ENCODE measurements around the gene KIF4A. TPM values are rescaled to one million over a fixed set of nuclear protein-coding genes. Genes with fewer than 3 reads are reported as not detected.

KIF4A gene
- total RNA-seq, 2 donors from 2014 or later: 27.6 to 40.6 TPM

DNA sequence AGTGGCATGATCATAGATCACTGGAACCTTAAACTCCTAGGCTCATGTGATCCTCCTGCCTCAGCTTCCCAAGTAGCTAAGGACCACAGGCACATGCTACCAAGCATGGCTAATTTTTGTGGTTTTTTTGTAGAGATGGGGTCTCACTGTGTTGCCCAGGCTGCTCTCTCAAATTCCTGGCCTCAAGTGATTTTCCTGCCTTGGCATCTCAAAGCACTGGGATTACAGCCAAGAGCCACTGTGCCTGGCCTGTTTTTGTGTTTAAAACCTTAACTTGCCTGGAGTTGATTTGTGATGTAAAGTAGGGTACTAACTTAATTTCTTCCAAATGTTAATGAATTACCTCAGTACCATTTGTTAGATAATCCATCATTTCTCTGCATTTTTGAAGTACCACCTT lies 177.1 kb downstream of the KIF4A start:
- no peak overlapping the region for H3K27ac Mint-ChIP-seq
- peaks cover 31% of the 10 kb centered on the region for H3K36me3 Mint-ChIP-seq (ENCODE audit: low read depth)
- no peaks in the 10 kb centered on the region for H3K27me3 ChIP-seq (ENCODE audit: control insufficient read depth, insufficient read depth, low read length, poor library complexity, severe bottlenecking)
- no peaks in the 10 kb centered on the region for H3K4me1 Mint-ChIP-seq
- TF ChIP-seq CTCF (conservative IDR thresholded peaks at IDR 0.05): no peak
- H3K27ac ChIP-seq (ENCODE audit: low read depth, low read length): no peak overlapping the region
- no peak overlapping the region for H3K9ac ChIP-seq (ENCODE audit: extremely low read depth, low read length, poor library complexity, severe bottlenecking)
- H3K4me3 ChIP-seq (ENCODE audit: low read length): no peak overlapping the region
- H3K4me3 Mint-ChIP-seq: no peak overlapping the region
- DNase-seq: no peak
- no peaks in the 10 kb centered on the region for H3K4me1 ChIP-seq (ENCODE audit: control insufficient read depth, insufficient read depth, low read length)
- H3K9me3 ChIP-seq (ENCODE audit: control insufficient read depth, low read length): no peaks in the 10 kb centered on the region
- no peaks in the 10 kb centered on the region for H3K27me3 Mint-ChIP-seq (ENCODE audit: insufficient read depth)
- H3K36me3 ChIP-seq (ENCODE audit: control insufficient read depth, insufficient read depth, low read length): peaks cover 9% of the 10 kb centered on the region
- peaks cover 51% of the 10 kb centered on the region for H3K9me3 Mint-ChIP-seq

DNA sequence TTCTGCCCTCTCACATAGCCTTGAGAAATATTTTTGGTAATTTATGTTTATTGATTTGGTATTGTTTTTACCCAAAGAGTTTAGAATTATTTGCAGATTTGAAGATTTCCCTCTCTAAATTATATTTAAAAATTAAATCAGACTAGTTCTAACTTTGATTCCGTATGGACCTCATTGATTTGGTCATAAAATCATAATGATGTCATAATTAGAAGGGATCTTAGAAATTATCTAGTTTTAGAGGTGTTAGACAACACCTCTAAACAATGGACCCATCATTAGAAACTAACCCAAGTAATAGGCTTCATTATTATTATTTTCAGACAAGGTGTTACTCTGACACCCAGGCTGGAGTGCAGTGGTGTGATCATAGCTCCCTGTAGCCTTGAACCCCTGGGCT lies 178.8 kb downstream of the KIF4A start:
- Mint-ChIP-seq H3K9me3 (peaks cover 57% of the 10 kb centered on the region), H3K36me3 (ENCODE audit: low read depth) (peaks cover 39% of the 10 kb centered on the region), H3K4me1 (no peaks in the 10 kb centered on the region), H3K27ac (no peak overlapping the region), H3K27me3 (ENCODE audit: insufficient read depth) (no peaks in the 10 kb centered on the region), H3K4me3 (no peak overlapping the region)
- H3K9ac ChIP-seq (ENCODE audit: extremely low read depth, low read length, poor library complexity, severe bottlenecking): no peak overlapping the region
- no peaks in the 10 kb centered on the region for H3K27me3 ChIP-seq (ENCODE audit: control insufficient read depth, insufficient read depth, low read length, poor library complexity, severe bottlenecking)
- no peak for DNase-seq
- TF ChIP-seq CTCF (conservative IDR thresholded peaks at IDR 0.05): no peak
- H3K9me3 ChIP-seq (ENCODE audit: control insufficient read depth, low read length): no peaks in the 10 kb centered on the region
- no CpG with 5 or more reads among the region's 1 CpG for WGBS, 2 experiments (ENCODE audit: insufficient coverage in 1 of 2, insufficient read length in 1 of 2)
- peaks cover 9% of the 10 kb centered on the region for H3K36me3 ChIP-seq (ENCODE audit: control insufficient read depth, insufficient read depth, low read length)
- no peaks in the 10 kb centered on the region for H3K4me1 ChIP-seq (ENCODE audit: control insufficient read depth, insufficient read depth, low read length)
- no peak overlapping the region for H3K27ac ChIP-seq (ENCODE audit: low read depth, low read length)
- no peak overlapping the region for H3K4me3 ChIP-seq (ENCODE audit: low read length)

Other genes with a start within 250 kb of the KIF4A start
- gene AWAT2, start 240.2 kb upstream of the KIF4A start, total RNA-seq: not detected
- gene OTUD6A, start 227.6 kb upstream of the KIF4A start, total RNA-seq: under 1 TPM in 1 of 2 donors, not detected in 1; 0.53 TPM
- 10 to 100 TPM; 45.0 to 46.5 TPM for gene IGBP1, start 156.7 kb upstream of the KIF4A start, total RNA-seq
- gene DGAT2L6, start 112.6 kb upstream of the KIF4A start, total RNA-seq: not detected
- not detected for gene AWAT1, start 55.4 kb upstream of the KIF4A start, total RNA-seq
- under 1 TPM; 0.22 TPM for gene P2RY4, start 29.9 kb upstream of the KIF4A start, total RNA-seq
- gene ARR3, start 21.8 kb upstream of the KIF4A start, total RNA-seq: not detected
- not detected for gene RAB41, start 7.9 kb upstream of the KIF4A start, total RNA-seq
- gene PDZD11, start 177 bp upstream of the KIF4A start, total RNA-seq: 10 to 100 TPM; 28.9 to 29.6 TPM
- 1 to 10 TPM in 1 of 2 donors, under 1 TPM in 1; 0.55 to 1.5 TPM for gene GDPD2, start 133.2 kb downstream of the KIF4A start, total RNA-seq
- gene DLG3, start 154.7 kb downstream of the KIF4A start, total RNA-seq: 10 to 100 TPM; 53.9 to 59.4 TPM